Loucy (cell line): ENCODE results near the gene TTC27.

Experiments
- H2AFZ ChIP-seq: fragments of 200-600 bp; sonication (generic); 2 replicates; pipeline ENCODE4 v1.6.0; 2016; ENCODE audit warnings: antibody characterized with exemption, mild to moderate bottlenecking, low read length, moderate library complexity
- H3F3A ChIP-seq: fragments of 200-600 bp; 2 replicates; pipeline ENCODE4 v1.6.0; 2016; ENCODE audit warnings: antibody characterized with exemption, low read depth, mild to moderate bottlenecking
- H3K27me3 ChIP-seq: fragments of 200-600 bp; sonication (generic); 2 replicates; pipeline ENCODE4 v1.6.1; 2014; ENCODE audit warnings: low read length, mild to moderate bottlenecking; ENCODE audit not compliant: insufficient read depth, poor library complexity, severe bottlenecking
- H3K36me3 ChIP-seq: fragments of 200-600 bp; sonication (generic); 2 replicates; pipeline ENCODE4 v1.6.1; 2016; ENCODE audit warnings: low read length; ENCODE audit not compliant: insufficient read depth
- H3K4me1 ChIP-seq: fragments of 200-600 bp; sonication (generic); 2 replicates; pipeline ENCODE4 v1.5.1; 2014; ENCODE audit warnings: low read length, mild to moderate bottlenecking; ENCODE audit not compliant: insufficient read depth, poor library complexity, severe bottlenecking
- H3K4me2 ChIP-seq: fragments of 200-600 bp; sonication (generic); 2 replicates; pipeline ENCODE4 v1.6.0; 2014; ENCODE audit warnings: antibody characterized with exemption, low read length, low read depth, mild to moderate bottlenecking; ENCODE audit not compliant: poor library complexity, severe bottlenecking
- H3K4me3 ChIP-seq: fragments of 200-600 bp; sonication (generic); 2 replicates; pipeline ENCODE4 v1.5.1; 2014; ENCODE audit warnings: low read length, mild to moderate bottlenecking, mixed read lengths; ENCODE audit not compliant: poor library complexity, severe bottlenecking
- H3K79me2 ChIP-seq: fragments of 200-600 bp; sonication (generic); 2 replicates; pipeline ENCODE4 v1.6.1; 2014; ENCODE audit warnings: low read length; ENCODE audit not compliant: insufficient read depth
- H3K9ac ChIP-seq: fragments of 200-600 bp; sonication (generic); 2 replicates; pipeline ENCODE4 v1.6.0; 2014; ENCODE audit warnings: mild to moderate bottlenecking, low read depth, low read length, moderate library complexity; ENCODE audit not compliant: poor library complexity, severe bottlenecking
- H3K9me2 ChIP-seq: fragments of 200-600 bp; sonication (generic); replicated peaks from 2 replicates; pipeline ENCODE4 v1.6.1; 2016; ENCODE audit warnings: low read depth, low read length, mixed read lengths
- H3K9me3 ChIP-seq: fragments of 200-600 bp; sonication (generic); 2 replicates; pipeline ENCODE4 v1.6.1; 2014; ENCODE audit warnings: mild to moderate bottlenecking, antibody characterized with exemption, low read length, low read depth; ENCODE audit not compliant: insufficient read depth
- H4K20me1 ChIP-seq: fragments of 200-600 bp; sonication (generic); 2 replicates; pipeline ENCODE4 v1.6.0; 2014; ENCODE audit warnings: antibody characterized with exemption, low read length, mild to moderate bottlenecking; ENCODE audit not compliant: insufficient read depth, poor library complexity, severe bottlenecking
- EZH2phosphoT487 ChIP-seq: fragments of 200-600 bp; IDR thresholded peaks from 2 replicates; pipeline ENCODE4 v1.6.1; 2018; ENCODE audit warnings: antibody characterized with exemption, mild to moderate bottlenecking, moderate library complexity, borderline replicate concordance
- TF ChIP-seq, protein P1 (sequence below): fragments of 200-600 bp; sonication (generic); conservative IDR thresholded peaks from 2 replicates; pipeline ENCODE4 v1.5.1; 2014; ENCODE audit warnings: mild to moderate bottlenecking, antibody characterized with exemption, low read length

Gene TTC27

GRCh38 chr2:32760628-32761027, 132.8 kb downstream of the TTC27 start:
- Histone ChIP-seq H3K36me3 (no peaks in the 10 kb centered on the region), H3F3A (no peaks in the 10 kb centered on the region), H3K9me2 (no peaks in the 10 kb centered on the region), H2AFZ (no peak overlapping the region), H4K20me1 (no peaks in the 10 kb centered on the region), H3K9ac (no peak overlapping the region), H3K4me2 (no peak overlapping the region), H3K27me3 (no peaks in the 10 kb centered on the region), H3K4me1 (no peaks in the 10 kb centered on the region), H3K4me3 (no peak overlapping the region), H3K9me3 (no peaks in the 10 kb centered on the region), H3K79me2 (no peaks in the 10 kb centered on the region)
- TF ChIP-seq, protein P1, sequence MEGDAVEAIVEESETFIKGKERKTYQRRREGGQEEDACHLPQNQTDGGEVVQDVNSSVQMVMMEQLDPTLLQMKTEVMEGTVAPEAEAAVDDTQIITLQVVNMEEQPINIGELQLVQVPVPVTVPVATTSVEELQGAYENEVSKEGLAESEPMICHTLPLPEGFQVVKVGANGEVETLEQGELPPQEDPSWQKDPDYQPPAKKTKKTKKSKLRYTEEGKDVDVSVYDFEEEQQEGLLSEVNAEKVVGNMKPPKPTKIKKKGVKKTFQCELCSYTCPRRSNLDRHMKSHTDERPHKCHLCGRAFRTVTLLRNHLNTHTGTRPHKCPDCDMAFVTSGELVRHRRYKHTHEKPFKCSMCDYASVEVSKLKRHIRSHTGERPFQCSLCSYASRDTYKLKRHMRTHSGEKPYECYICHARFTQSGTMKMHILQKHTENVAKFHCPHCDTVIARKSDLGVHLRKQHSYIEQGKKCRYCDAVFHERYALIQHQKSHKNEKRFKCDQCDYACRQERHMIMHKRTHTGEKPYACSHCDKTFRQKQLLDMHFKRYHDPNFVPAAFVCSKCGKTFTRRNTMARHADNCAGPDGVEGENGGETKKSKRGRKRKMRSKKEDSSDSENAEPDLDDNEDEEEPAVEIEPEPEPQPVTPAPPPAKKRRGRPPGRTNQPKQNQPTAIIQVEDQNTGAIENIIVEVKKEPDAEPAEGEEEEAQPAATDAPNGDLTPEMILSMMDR: no peak
- TF ChIP-seq EZH2phosphoT487: no peak

DNA sequence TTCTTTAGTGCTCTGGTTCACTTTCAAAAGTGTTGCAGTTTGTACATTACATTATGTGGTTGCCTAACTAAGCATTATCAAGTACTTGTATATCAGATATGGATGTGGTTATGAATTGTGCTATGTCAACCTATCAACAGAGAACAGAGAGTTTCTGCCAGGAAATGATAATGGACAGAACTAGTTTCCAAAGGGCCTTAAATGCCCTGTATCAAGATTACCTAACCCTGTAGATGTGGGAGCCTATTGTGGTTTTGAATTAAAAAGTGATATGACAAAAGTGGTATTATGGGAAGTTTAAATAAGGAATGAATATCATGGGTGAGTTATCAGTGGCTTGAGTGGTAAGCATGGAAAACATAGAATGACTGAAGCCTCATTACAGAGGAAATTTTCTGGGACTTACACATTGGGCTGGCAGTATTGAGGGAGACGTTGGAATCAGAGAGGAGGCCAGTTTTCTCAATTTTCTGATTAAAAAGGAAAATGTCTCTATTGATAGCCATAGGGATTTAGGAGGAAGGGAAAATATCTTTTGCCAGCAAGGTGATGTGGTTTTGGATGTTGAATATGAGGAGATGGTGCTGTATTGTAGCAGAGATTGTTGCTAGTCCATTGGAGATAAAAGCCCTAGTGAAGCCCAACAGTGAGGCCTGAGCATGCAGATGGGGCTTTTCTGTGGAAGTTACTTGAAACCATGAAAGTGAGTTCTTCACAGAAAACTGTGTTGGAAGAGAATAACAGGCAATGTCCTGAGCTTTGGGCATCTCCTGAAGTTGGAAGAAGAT, 140.7 kb downstream of the TTC27 start:
- Histone ChIP-seq H4K20me1 (no peaks in the 10 kb centered on the region), H3K4me1 (peaks cover 13% of the 10 kb centered on the region), H3K36me3 (no peaks in the 10 kb centered on the region), H3F3A (no peaks in the 10 kb centered on the region), H3K27me3 (no peaks in the 10 kb centered on the region), H3K9me3 (no peaks in the 10 kb centered on the region), H2AFZ (no peak overlapping the region), H3K79me2 (no peaks in the 10 kb centered on the region), H3K4me2 (peak overlapping the region; percentile 26), H3K4me3 (no peak overlapping the region), H3K9me2 (no peaks in the 10 kb centered on the region), H3K9ac (no peak overlapping the region)
- TF ChIP-seq EZH2phosphoT487: peak; percentile 62; the same call in 1 of the 2 replicates
- TF ChIP-seq, protein P1: no peak

DNA sequence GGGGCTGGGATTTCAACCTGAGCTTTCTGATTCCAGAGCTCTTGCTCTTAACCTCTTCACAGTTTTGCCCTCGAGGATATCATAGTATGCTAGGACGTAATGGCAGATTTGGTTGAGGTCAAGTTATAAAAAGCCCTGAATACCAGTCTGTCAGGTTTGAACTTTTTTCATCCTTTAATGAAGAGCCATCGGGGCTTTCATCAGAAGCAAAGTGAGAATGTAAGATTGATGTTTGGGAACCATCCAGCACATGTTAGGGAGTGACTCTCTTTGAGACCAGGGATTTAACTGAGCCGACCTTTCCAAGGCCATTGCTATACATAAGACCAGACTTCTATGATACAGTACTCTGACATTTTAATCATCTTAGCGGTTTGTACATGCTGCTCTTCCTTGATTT, 142.5 kb downstream of the TTC27 start:
- H3K4me1 ChIP-seq: peaks cover 13% of the 10 kb centered on the region
- TF ChIP-seq, protein P1: no peak
- no peak overlapping the region for H3K4me2 ChIP-seq
- no peaks in the 10 kb centered on the region for H3K9me2 ChIP-seq
- no peaks in the 10 kb centered on the region for H3K27me3 ChIP-seq
- H3K36me3 ChIP-seq: no peaks in the 10 kb centered on the region
- no peak overlapping the region for H3K4me3 ChIP-seq
- H3K79me2 ChIP-seq: no peaks in the 10 kb centered on the region
- no peaks in the 10 kb centered on the region for H3K9me3 ChIP-seq
- H4K20me1 ChIP-seq: no peaks in the 10 kb centered on the region
- no peaks in the 10 kb centered on the region for H3F3A ChIP-seq
- H2AFZ ChIP-seq: no peak overlapping the region
- H3K9ac ChIP-seq: no peak overlapping the region
